ENCODE data around the gene RELA.
"Not testable (repeated sequence)": the region's sequence is repeated elsewhere in the genome, so short reads cannot be mapped to it uniquely, and the experiment has no call there.

DNA sequence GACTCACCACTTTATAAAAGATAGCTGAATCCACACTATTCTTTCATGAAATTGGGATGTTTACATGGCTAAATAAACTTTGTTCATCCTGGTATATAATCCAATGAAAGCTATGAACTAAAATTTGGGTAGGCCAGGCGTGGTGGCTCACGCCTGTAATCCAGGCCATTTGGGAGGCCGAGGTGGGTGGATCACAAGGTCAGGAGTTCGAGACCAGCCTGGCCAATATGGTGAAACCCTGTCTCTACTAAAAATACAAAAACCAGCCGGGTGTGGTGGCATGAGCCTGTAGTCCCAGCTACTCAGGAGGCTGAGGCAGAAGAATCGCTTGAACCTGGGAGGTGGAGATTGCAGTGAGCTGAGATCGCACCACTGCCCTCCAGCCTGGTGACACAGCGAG is 29.1 kb upstream of the RELA start:
- TF ChIP-seq, protein P1, sequence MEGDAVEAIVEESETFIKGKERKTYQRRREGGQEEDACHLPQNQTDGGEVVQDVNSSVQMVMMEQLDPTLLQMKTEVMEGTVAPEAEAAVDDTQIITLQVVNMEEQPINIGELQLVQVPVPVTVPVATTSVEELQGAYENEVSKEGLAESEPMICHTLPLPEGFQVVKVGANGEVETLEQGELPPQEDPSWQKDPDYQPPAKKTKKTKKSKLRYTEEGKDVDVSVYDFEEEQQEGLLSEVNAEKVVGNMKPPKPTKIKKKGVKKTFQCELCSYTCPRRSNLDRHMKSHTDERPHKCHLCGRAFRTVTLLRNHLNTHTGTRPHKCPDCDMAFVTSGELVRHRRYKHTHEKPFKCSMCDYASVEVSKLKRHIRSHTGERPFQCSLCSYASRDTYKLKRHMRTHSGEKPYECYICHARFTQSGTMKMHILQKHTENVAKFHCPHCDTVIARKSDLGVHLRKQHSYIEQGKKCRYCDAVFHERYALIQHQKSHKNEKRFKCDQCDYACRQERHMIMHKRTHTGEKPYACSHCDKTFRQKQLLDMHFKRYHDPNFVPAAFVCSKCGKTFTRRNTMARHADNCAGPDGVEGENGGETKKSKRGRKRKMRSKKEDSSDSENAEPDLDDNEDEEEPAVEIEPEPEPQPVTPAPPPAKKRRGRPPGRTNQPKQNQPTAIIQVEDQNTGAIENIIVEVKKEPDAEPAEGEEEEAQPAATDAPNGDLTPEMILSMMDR (IDR thresholded peaks at IDR 0.05), result not testable (repeated sequence)
- TF ChIP-seq POLR2AphosphoS5 (IDR thresholded peaks at IDR 0.05), result not testable (repeated sequence)

Measured in prostate gland (tissue), 2 donors.